Measurements from ENCODE around the gene SPDYE16.
"Not testable (repeated sequence)": the region's sequence is repeated elsewhere in the genome, so short reads cannot be mapped to it uniquely, and the experiment has no call there.

SPDYE16 gene, protein sequence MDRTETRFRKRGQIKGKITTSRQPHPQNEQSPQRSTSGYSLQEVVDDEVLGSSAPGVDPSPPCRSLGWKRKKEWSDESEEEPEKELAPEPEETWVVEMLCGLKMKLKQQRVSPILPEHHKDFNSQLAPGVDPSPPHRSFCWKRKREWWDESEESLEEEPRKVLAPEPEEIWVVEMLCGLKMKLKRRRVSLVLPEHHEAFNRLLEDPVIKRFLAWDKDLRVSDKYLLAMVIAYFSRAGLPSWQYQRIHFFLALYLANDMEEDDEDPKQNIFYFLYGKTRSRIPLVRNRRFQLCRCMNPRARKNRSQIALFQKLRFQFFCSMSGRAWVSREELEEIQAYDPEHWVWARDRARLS
- long read RNA-seq = 0 reads

DNA sequence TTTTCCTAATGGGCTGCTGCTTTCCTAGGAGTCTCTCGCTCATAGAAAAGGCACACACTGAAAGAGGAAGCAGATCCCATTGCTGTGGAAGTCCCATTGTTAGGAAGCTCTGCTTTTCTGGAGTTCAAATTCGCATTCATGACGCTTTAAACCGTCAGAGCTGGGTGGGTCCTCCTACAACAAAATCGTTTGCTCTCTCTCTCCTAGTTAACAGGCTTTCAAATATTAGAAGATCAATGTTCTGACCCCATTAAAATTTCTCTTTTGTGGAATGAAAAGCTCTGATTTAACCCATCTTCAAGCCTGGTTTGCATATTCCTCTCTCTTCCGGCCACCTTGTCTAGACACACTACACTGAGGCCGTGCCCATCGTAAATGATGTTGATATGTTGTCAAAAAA is at the start of gene SPDYE16:
SPDYE16 (minus strand) TSS at position 101 of the 400 bp plus-strand sequence. CDS start 1,838 bp downstream, outside the sequence.
- DNase-seq (ENCODE audit: low read depth in 1 of 2, low spot score in 1 of 2); H3K27ac ChIP-seq (replicated peaks); H3K27me3 ChIP-seq (ENCODE audit: insufficient read depth, poor library complexity, severe bottlenecking); H3K4me3 ChIP-seq (replicated peaks; ENCODE audit: insufficient read depth, low read length): not testable (repeated sequence)

DNA sequence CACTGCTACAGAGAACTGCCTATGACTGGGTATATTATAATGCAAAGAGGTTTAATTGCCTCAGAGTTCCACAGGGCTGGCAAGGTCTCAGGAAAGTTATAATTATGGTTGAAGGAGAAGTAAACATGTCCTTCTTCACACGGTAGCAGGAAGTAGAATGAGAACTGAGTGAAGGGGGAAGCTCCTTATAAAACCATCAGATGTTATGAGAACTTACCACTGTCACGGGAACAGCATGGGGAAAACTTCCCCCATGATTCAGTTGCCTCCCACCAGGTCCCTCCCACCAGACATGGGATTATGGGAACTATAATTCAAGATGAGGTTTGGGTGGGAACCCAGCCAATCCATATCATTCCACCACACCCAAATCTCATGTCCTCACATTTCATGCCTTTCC is 49.6 kb upstream of the SPDYE16 start:
- H3K27ac ChIP-seq (replicated peaks); H3K27me3 ChIP-seq (ENCODE audit: insufficient read depth, poor library complexity, severe bottlenecking); H3K4me3 ChIP-seq (replicated peaks; ENCODE audit: insufficient read depth, low read length): not testable (repeated sequence)
- peak; percentile 27 to 42 for DNase-seq (ENCODE audit: low read depth in 1 of 2, low spot score in 1 of 2)

DNA sequence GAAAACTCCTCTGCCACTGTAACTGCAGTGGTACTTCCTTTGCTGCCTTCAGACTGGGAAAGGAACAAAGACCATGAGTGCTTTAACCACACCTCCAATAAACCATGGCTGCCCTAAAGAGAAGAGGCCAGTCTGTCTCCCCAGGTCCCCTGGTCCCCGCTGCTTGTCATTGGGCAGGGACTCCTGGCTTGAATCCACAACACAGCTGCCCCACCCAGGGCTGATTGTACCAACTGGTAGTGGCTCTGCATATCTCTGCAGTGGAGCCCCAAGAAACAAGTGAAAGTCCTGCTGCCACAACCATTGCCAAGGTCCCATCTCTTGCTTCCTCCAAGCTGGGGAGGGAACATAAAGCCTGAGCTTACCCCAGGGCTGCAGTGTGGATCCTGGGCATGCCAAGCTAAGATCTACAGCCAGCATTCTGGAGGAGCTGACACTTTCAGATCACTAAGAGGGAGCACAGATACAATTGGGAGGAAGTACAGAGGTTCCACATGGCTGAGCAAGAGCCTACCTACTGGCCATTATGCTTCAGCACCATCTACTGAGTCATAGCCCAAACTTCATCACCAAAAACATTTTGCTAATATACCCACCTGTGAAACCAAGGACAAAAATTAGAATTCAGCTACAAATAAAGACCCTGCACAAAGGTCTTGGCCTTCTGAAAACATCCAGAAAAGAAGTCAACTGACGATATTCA is 48.7 kb upstream of the SPDYE16 start:
- H3K4me3 ChIP-seq (replicated peaks; ENCODE audit: insufficient read depth, low read length); H3K27me3 ChIP-seq (ENCODE audit: insufficient read depth, poor library complexity, severe bottlenecking); H3K27ac ChIP-seq (replicated peaks); DNase-seq (ENCODE audit: low read depth in 1 of 2, low spot score in 1 of 2): not testable (repeated sequence)

DNA sequence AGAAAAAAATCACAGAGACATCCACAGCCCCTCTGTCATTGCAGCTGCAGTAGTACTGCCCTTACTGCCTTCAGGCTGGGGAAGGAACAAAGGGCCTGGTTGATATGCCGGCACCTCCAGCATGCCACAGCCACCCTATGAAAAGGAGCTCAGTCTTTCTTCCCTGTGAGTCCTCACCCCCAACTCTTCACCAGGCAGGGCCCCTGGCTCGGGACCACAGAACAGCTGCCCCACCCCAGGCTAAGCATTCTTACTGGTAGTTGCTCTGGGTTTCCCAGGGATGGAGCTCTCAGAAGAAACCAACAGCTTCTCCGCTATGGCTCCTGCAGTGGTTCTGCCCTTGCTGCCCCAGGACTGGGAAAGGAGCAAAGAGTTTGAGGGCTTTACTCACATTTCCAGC is 47.9 kb upstream of the SPDYE16 start:
- not testable (repeated sequence) for DNase-seq (ENCODE audit: low read depth in 1 of 2, low spot score in 1 of 2); H3K27me3 ChIP-seq (ENCODE audit: insufficient read depth, poor library complexity, severe bottlenecking); H3K4me3 ChIP-seq (replicated peaks; ENCODE audit: insufficient read depth, low read length); H3K27ac ChIP-seq (replicated peaks)

DNA sequence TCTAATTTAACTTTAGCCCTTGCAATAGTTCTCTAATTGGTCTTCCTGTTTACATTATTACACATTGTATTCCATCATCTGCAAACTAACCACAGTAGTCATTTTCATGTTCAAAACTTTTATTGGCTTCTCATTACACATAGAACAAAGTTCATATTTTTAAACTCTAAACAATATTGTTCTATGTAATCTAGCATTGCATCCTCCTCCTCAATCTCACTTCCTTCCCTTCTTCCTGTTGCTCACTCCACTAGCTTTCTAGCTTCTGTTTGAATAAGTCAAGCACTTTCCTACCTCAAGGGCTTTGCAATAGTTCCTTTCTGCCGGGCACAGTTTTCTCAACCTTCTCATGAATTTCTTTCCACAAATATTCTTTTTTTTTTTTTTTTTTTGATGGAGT is 45.5 kb upstream of the SPDYE16 start:
- not testable (repeated sequence) for DNase-seq (ENCODE audit: low read depth in 1 of 2, low spot score in 1 of 2); H3K4me3 ChIP-seq (replicated peaks; ENCODE audit: insufficient read depth, low read length); H3K27me3 ChIP-seq (ENCODE audit: insufficient read depth, poor library complexity, severe bottlenecking); H3K27ac ChIP-seq (replicated peaks)

DNA sequence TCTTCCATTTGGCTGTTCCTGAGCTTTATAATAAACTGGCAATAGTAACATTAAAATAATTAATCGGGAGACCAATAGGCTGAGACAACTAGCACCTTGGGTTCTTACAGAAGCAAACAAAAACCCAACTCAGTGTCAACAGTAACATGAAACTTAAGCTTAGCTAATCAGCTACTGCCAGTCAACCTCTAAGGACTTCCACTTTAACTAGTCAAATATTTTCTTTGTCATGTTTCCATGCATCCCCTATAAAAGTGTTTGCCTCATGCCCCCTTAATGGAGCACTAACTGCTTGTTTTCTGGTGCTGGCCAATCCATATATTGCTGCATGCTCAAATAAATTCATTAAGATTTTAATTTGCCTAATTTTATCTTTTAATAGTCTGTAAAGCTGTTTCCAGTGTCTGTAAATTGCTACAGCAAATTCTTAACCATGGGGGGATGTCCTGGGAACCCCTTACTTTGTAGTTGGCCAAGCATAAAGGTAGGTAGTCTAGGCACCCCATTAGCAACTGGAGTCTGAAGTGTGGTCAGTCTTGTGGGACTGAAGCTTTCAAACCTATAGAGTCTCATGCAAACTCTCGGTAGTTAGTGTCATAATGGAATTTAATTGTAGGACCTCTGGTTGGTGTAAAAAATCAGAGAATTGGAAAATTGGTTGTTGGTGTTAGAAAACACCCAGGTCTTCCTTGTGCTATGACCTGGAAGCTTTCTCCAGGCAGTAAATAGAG is 43.7 kb upstream of the SPDYE16 start:
- H3K27me3 ChIP-seq (ENCODE audit: insufficient read depth, poor library complexity, severe bottlenecking); H3K4me3 ChIP-seq (replicated peaks; ENCODE audit: insufficient read depth, low read length); DNase-seq (ENCODE audit: low read depth in 1 of 2, low spot score in 1 of 2); H3K27ac ChIP-seq (replicated peaks): not testable (repeated sequence)

DNA sequence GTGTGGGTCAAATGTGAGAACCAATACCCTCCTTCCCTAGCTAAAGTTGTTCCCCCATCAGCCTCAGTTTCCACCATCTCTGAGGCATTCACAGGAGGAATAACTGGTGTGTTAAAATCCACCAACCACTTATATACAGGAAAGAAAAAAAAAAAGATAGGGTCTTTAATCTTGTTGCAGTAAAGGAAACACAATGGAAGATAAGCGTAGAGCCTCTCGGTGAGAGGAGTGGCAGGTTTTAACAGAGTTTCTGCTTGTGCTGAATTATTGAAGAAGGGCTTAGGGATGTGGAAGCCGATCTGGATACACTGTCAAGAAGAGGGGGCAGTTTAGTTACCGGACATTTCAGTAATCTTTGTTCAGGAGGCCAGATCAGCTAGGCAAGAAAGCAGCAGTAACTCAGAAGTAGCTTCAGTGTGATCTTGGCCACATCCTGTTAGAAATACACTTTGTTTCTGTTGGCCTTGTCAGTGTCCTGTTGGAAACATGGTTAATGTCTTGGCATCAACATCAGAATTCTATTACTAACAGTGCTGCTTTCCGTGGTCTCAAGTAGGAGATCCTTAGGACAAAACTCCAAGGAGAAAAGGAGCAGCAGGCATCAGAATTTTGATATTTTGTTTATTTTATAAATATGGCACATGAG is 40.7 kb upstream of the SPDYE16 start:
- not testable (repeated sequence) for H3K27me3 ChIP-seq (ENCODE audit: insufficient read depth, poor library complexity, severe bottlenecking); H3K4me3 ChIP-seq (replicated peaks; ENCODE audit: insufficient read depth, low read length); H3K27ac ChIP-seq (replicated peaks); DNase-seq (ENCODE audit: low read depth in 1 of 2, low spot score in 1 of 2)

DNA sequence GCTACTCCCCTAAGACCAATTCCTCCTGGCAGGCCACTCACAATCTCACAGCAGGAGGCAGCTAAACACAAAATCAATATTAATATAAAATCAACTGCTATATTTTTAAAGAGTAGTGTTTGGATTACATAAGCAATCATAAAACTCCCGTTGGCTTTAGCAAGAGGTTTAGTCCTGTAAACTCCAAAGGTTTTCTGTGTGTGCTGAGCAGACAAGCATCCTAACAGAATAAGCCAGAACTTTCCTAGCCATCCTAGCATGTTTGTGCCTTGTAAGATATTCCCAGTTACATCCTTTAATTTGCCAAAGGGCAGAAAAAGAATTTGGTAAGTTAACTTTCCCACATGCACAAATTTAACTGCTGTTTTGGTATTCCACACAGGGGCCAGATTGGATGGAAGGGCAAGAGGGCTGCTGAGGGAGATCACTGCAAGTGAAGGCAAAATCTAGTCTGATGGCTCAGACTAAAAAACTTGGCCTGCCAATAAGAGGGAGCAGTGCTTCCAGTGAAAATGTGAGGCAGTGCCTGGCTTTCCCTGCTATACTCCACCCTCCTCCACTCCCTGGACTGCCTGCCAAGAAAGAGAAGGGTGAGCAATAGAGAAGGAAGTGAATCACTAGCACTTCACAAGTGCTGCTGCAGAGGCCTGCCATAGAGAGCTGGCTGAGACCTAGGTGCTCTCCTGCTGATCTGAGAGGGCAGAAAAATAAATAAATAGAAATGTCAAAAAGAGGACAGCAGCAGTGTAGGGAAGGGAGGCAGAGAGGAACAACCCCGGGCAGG is 39.9 kb upstream of the SPDYE16 start:
- H3K27ac ChIP-seq (replicated peaks) = not testable (repeated sequence)
- DNase-seq (ENCODE audit: low read depth in 1 of 2, low spot score in 1 of 2) = peak in 1 of 2 experiments; percentile 26

DNA sequence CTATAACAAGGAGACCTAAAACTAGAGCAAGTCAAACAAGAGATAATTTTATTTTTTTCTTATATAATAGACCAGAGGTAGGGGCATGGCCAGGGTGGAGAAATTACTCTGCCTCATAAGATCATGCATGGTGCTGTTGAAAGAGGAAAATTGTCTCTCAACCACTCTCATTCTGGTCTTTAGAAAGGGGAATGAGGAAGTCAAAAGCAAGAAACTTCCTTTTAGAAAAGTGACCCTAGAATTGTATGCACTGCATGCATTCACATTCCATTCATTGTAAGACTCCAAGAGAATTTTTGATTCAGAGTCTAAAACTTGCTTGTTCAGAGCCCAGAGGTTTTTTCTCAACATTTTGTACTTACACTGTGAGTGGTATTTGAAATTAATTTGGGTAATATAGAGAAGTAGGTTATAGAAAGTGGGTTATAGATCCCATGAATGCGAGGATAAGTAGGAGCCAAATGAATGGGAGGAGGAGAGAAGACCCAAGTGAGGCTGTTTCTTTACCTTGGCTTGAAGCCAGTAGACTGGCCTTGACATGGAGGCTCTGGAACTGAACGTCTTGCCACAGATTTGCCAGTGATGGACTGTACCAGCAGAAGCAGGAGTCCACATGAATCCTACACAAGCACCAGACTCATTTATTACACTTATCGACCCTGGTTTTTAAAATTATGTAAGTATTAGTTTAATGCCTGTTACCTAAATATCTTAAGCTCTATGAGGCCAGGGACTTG is 33.0 kb upstream of the SPDYE16 start:
- not testable (repeated sequence) for H3K27me3 ChIP-seq (ENCODE audit: insufficient read depth, poor library complexity, severe bottlenecking); H3K4me3 ChIP-seq (replicated peaks; ENCODE audit: insufficient read depth, low read length); H3K27ac ChIP-seq (replicated peaks)
- peak; percentile 36; the same call in 1 of the 2 replicates for TF ChIP-seq SPI1 (IDR thresholded peaks at IDR 0.05; ENCODE audit: borderline replicate concordance, low read depth)
- DNase-seq (ENCODE audit: low read depth in 1 of 2, low spot score in 1 of 2) = peak in 1 of 2 experiments; percentile 42

More for the DNA sequence above, 39.9 kb upstream of the SPDYE16 start:
- not testable (repeated sequence) for H3K4me3 ChIP-seq (replicated peaks; ENCODE audit: insufficient read depth, low read length); H3K27me3 ChIP-seq (ENCODE audit: insufficient read depth, poor library complexity, severe bottlenecking)

DNA sequence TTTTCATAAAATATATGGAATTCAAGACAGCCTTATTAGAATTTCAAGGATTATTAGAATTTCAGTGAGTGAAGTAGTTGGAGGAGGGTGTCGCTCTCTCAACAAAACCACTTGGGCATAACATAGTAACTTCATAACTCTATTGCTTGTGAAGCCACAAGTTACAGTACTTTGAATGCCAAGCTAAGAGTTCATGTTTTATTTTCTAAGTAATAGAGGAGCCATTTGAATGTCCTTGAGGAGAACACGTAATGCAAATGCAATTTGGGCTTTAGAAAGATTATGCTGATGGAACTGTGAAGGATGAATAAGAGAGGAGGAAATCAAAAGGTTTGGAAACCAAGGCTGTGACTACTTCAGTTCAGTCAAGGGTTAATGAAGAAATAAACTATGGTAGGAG is 32.3 kb upstream of the SPDYE16 start:
- not testable (repeated sequence) for DNase-seq (ENCODE audit: low read depth in 1 of 2, low spot score in 1 of 2); H3K27me3 ChIP-seq (ENCODE audit: insufficient read depth, poor library complexity, severe bottlenecking); H3K4me3 ChIP-seq (replicated peaks; ENCODE audit: insufficient read depth, low read length)
- H3K27ac ChIP-seq (replicated peaks) = 0 out of 2 replicates have a peak overlapping the region, but pooled peaks have one; percentile 7

DNA sequence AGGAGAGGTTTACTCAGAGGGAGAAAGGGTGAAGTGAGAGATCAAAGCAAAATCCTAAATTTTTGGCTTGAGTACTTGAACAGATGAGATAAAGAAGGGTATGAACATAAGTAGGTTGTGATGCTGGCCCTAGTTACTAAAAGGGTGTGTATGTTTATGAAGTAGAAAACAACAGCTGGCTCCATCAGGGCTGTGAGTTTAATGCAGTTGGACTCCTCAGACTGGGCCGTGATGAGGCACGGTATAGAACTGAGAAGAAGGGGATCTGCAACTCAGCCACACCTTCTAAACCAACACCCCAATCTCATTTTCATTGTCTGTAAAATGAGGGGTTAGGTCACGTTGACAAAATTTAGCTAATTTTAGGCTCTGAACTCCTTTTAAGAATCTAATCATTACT is 29.2 kb upstream of the SPDYE16 start:
- not testable (repeated sequence) for DNase-seq (ENCODE audit: low read depth in 1 of 2, low spot score in 1 of 2); H3K27me3 ChIP-seq (ENCODE audit: insufficient read depth, poor library complexity, severe bottlenecking); H3K4me3 ChIP-seq (replicated peaks; ENCODE audit: insufficient read depth, low read length); H3K27ac ChIP-seq (replicated peaks)

DNA sequence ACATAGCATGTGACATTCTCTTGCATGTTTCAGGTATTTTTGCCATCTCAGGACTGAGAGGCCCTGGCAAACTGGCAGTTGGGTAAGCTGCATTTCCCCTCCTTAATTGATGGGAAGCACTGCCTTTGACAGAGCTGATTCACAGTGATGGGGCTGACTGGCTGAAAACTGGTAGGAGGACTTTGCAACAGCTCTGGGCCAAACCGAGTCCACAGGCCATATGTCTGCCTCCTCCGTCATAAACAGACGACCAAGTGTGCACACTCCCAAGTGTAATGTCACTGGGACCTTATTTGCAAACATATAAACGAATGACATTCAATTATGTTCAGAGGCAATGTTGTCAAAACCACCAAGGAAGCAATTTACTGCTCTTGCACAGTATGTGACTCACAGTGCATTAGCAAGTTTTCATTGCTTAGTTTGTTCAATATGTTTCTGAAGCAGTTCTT is 27.3 kb upstream of the SPDYE16 start:
- H3K27ac ChIP-seq (replicated peaks); DNase-seq (ENCODE audit: low read depth in 1 of 2, low spot score in 1 of 2); H3K27me3 ChIP-seq (ENCODE audit: insufficient read depth, poor library complexity, severe bottlenecking); H3K4me3 ChIP-seq (replicated peaks; ENCODE audit: insufficient read depth, low read length): not testable (repeated sequence)

DNA sequence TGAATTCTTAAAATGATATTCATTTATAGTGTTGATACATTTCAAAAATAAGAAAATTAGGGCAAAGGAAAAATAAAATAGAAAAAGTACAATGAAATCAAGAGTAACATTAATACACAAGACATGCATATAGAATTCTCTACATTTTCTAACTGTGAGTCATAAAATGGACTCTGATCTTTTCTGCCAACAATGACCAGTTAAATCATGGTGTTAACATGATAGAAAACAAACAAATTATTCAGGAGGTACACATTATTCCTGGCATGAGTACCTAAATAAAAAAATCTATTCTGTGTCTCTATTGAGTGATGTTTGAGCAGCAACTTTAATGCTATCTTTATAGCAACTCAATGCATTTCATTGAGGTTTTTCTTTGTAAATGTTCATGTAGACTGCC is 25.6 kb upstream of the SPDYE16 start:
- not testable (repeated sequence) for DNase-seq (ENCODE audit: low read depth in 1 of 2, low spot score in 1 of 2); H3K4me3 ChIP-seq (replicated peaks; ENCODE audit: insufficient read depth, low read length); H3K27me3 ChIP-seq (ENCODE audit: insufficient read depth, poor library complexity, severe bottlenecking); H3K27ac ChIP-seq (replicated peaks)
